ENCODE measurements around the gene FRS2.

- TF ChIP-seq GATA2 (IDR thresholded peaks at IDR 0.05; ENCODE audit: low read depth, low read length) (no peak), GATA3 (IDR thresholded peaks at IDR 0.05; ENCODE audit: low read depth, low read length) (no peak)
These were observed 145.8 kb downstream of the FRS2 start for GRCh38 chr12:69616025-69616424.
